Astrocyte of the cerebellum (primary cell): ENCODE measurements around the gene PRDM10.

Source experiments
- DNase-seq: peaks from one replicate; pipeline ENCODE4 v3.0.0-alpha.2; 2011; ENCODE audit warnings: low read depth
- H3K4me3 ChIP-seq: 2 replicates; pipeline ENCODE4 v1.5.1; 2011; ENCODE audit warnings: mild to moderate bottlenecking, low read depth, low read length, moderate library complexity
- in situ Hi-C: cut with HindIII; loops from 2 replicates; pipeline ENCODE4 v1.10.0; 2017; ENCODE audit warnings: low sequenced_read_pairs
- TF ChIP-seq, protein P1 (sequence below): IDR thresholded peaks from 2 replicates; pipeline ENCODE4 v1.5.1; 2012; ENCODE audit warnings: low read length, low read depth, moderate library complexity, mild to moderate bottlenecking; ENCODE audit errors: missing control alignments

PRDM10 gene

DNA sequence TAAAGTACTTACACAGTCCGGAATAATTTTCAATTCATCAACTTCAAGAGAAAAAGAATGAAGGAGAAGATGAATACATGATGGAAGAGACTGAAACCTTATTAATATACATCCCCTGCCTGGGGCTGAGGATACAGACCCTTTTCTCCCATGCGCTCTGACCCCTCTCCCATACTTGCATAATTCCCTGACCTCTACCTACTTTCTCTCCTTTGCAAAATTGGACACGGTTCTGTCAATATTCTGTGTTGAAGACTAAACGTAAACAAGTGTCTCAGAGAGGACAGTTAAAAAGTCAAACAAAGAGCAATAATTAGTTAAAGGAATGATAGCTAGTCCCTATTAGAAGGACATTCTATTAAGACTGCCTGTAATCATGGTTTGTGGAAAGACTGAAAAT lies 7.5 kb downstream of the PRDM10 start:
- TF ChIP-seq, protein P1, sequence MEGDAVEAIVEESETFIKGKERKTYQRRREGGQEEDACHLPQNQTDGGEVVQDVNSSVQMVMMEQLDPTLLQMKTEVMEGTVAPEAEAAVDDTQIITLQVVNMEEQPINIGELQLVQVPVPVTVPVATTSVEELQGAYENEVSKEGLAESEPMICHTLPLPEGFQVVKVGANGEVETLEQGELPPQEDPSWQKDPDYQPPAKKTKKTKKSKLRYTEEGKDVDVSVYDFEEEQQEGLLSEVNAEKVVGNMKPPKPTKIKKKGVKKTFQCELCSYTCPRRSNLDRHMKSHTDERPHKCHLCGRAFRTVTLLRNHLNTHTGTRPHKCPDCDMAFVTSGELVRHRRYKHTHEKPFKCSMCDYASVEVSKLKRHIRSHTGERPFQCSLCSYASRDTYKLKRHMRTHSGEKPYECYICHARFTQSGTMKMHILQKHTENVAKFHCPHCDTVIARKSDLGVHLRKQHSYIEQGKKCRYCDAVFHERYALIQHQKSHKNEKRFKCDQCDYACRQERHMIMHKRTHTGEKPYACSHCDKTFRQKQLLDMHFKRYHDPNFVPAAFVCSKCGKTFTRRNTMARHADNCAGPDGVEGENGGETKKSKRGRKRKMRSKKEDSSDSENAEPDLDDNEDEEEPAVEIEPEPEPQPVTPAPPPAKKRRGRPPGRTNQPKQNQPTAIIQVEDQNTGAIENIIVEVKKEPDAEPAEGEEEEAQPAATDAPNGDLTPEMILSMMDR, result no peak
- in situ Hi-C loops, result no loop called here

DNA sequence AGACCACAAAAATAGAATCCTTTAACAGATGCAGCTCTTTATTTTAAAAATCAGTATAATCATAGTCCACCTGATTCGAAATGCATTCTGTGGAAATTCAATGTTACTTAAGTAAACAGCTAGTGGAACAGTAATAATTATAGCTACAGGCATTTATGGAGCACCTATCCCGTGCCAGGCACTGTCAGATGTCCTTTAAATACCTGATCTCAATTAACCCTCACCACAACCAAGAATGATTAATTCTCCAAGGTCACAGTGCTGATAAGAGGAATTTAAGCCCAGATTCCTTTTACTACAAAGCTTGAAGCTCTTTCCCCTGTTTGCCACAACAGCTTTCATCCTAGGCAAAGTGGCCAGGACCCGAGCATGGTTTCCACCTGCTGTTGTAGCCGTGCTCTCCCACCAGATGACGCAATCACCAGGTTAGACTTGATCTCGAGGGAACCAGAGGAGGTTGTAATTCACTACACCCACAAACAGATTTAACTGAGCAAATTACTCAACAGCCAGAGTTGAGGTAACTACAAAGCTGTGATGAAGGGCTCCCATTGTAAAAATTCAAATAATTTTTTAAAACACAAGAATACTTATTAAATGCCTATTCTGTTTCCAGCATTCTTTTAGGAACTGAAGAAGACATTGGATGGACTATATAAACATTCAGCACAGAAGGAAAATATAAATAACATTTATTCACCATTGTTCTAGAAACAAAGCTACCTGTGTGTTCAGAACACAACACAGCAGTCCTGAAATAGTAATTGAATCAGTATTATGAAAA lies 10.3 kb downstream of the PRDM10 start:
- no peak for DNase-seq
- in situ Hi-C loops, result loop anchor here (5.0 kb wide), 1 partner anchor 35 kb away; no protein-coding TSS in a partner anchor
- TF ChIP-seq, protein P1, result peak; percentile 33
- H3K4me3 ChIP-seq, result no peak overlapping the region

More for the DNA sequence above, 7.5 kb downstream of the PRDM10 start:
- DNase-seq, result no peak
- H3K4me3 ChIP-seq, result no peak overlapping the region

DNA sequence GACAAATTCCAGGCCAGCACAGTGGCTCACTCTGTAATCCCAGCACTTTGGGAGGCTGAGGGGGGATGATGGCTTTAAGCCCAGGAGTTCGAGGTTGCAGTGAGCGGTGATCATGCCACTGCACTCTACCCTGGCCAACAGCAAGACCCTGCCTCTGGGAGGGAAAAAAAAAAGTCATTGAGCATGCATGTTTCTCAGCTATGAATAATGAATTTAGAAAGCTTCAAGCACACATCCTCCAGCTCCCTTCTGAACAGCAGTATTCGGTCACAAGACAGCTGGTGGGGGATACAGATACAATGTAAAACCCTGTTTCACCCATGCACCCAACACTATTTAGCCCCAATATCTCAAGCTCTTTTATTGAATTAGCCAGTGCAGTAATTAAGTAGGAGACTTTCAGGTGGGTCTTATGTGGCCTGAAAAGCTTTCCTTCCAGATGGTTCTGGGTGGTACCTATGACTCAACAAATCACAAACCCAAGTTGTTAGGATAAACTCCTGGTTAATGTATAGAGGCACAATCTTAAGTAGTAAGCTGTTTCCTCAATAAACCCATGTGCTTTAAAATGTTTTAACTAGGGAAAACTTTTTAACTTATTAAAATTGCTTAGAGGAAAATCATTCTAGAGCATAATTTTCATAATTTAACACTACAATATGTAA lies 13.4 kb downstream of the PRDM10 start:
- in situ Hi-C loops, result no loop called here
- DNase-seq, result no peak
- TF ChIP-seq, protein P1, result no peak
- H3K4me3 ChIP-seq, result no peak overlapping the region

DNA sequence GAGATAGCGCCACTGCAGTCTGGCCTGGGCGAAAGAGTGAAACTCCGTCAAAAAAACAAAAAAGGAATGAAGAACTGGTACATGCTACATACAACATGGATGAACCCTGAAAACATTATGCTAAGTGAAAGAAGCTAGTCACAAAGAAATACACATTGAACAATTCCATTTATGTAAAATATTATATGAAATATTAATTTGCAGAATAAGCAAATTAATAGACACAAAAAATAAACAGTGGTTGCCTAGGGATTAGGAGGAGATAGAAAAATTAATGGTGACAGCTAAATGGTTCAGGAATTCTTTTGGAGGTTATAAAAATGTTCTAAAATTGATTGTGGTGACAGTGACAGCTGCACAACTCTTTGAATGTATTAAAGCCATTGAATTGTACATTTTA lies 14.7 kb downstream of the PRDM10 start:
- DNase-seq, result no peak
- in situ Hi-C loops, result no loop called here
- no peak overlapping the region for H3K4me3 ChIP-seq
- TF ChIP-seq, protein P1, result no peak

DNA sequence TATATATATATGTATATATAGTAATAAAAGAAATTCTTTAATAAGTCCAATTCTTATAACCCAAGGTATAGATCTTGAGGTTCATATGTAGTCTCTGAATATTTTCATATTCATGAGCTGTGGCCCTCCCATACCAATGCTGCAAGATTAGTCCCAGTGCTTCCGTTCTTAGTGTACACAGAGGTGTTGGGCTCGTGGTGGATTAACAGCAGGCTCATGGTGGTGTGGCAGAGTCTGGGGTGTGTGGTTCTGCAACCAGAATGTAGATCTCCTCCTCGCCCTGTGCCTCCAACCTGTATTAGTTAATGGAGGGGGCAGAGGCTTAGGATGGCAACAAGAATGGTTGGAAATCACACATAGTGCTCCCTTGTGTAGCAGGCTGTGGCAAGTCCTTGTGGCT lies 16.8 kb downstream of the PRDM10 start:
- no peak overlapping the region for H3K4me3 ChIP-seq
- in situ Hi-C loops, result no loop called here
- no peak for DNase-seq
- TF ChIP-seq, protein P1, result no peak

DNA sequence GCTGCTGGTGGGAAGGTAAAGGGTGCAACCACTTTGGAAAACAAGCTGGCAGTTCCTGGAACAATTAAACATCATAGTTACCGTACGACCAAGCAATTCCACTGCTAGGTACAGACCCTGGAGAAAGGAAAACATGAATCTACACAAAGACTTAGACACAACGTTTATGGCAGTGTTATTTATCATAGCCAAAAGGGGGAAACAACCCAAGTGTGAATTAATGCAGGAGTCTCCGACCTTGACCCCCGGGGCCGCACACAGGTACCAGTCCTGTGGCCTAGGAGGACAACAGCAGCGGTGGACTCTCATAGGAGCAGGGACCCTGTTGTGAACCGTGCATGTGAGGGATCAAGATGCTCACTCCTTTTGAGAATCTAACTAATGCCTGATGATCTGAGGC lies 22.5 kb downstream of the PRDM10 start:
- TF ChIP-seq, protein P1, result no peak
- H3K4me3 ChIP-seq, result no peak overlapping the region
- in situ Hi-C loops, result no loop called here
- no peak for DNase-seq
